ENCODE measurements around the gene MORN1. TPM values are rescaled to one million over a fixed set of nuclear protein-coding genes. Genes with fewer than 3 reads are reported as not detected.
A peak's percentile ranks its signal among the peaks of the same experiment; 100 is the strongest.

MORN1 gene
- total and polyA plus RNA-seq, 2 of the 8 experiments (the other 6 are each of a cell fraction or from before 2014, with no cell fraction given), result 5.0 to 9.1 TPM

- TF ChIP-seq CHD7 (IDR thresholded peaks at IDR 0.05; ENCODE audit: insufficient replicate concordance, low read length) (no peak), GABPA (IDR thresholded peaks at IDR 0.05; ENCODE audit: borderline replicate concordance, insufficient read depth, low read length) (peak; percentile 70; the same call in 1 of the 2 replicates), NANOG (IDR thresholded peaks at IDR 0.05; ENCODE audit: insufficient read depth, low read depth, low read length, poor library complexity, severe bottlenecking) (no peak), RFX5 (IDR thresholded peaks at IDR 0.05; ENCODE audit: borderline replicate concordance, low read depth, low read length) (no peak), GTF2F1 (IDR thresholded peaks at IDR 0.05; ENCODE audit: borderline replicate concordance, low read depth, low read length) (no peak), CTCF (IDR thresholded peaks at IDR 0.05; ENCODE audit: control extremely low read depth in 1 of 3, insufficient read depth in 1 of 3, low read depth in 1 of 3, low read length in 3 of 3) (peak in 2 of 3 experiments; percentile 70 to 84; a peak in 3 of 4 replicates)
These were observed 8.6 kb downstream of the MORN1 start (continued) for GRCh38 chr1:2382621-2383361.

Data from H1 (cell line).